Stimulated activated CD4-positive, alpha-beta T cell treated with anti-CD3 and anti-CD28 coated beads, Interleukin-2, amount 100 ng/mL, for 24 hours (primary cell): ENCODE measurements around the gene LTA4H.
A peak's percentile ranks its signal among the peaks of the same experiment; 100 is the strongest.

ENCODE experiments used
- DNase-seq, 2 donors: peaks; one replicate each; pipeline ENCODE4 v3.0.0-alpha.2; 2020

LTA4H gene

GRCh38 chr12:96033549-96034389, 1.6 kb downstream of the LTA4H start:
- no peak for DNase-seq

GRCh38 chr12:96029826-96030225, 5.6 kb downstream of the LTA4H start:
- no peak for DNase-seq

- no peak for DNase-seq
Observed at GRCh38 chr12:96028538-96028937, 6.8 kb downstream of the LTA4H start.

- no peak for DNase-seq
Observed at GRCh38 chr12:96026331-96026730, 9.1 kb downstream of the LTA4H start.

- DNase-seq: no peak
Observed at GRCh38 chr12:96025518-96025917, 9.9 kb downstream of the LTA4H start.

GRCh38 chr12:96020314-96021003, 14.9 kb downstream of the LTA4H start:
- no peak for DNase-seq

- no peak for DNase-seq
Observed at GRCh38 chr12:96015672-96016071, 19.7 kb downstream of the LTA4H start.

- DNase-seq: no peak
Observed at GRCh38 chr12:96014943-96015599, 20.3 kb downstream of the LTA4H start.

GRCh38 chr12:96007729-96008128, 27.7 kb downstream of the LTA4H start:
- DNase-seq: no peak

GRCh38 chr12:96006727-96007126, 28.7 kb downstream of the LTA4H start:
- DNase-seq: no peak

- DNase-seq: no peak
Observed at GRCh38 chr12:96000858-96001257, 34.5 kb downstream of the LTA4H start.

- DNase-seq: no peak
Observed at GRCh38 chr12:95999484-95999883, 35.9 kb downstream of the LTA4H start.

- DNase-seq: peak; percentile 24 to 35
Observed at GRCh38 chr12:95998611-95999286, 36.6 kb downstream of the LTA4H start.

GRCh38 chr12:95997911-95998510, 37.4 kb downstream of the LTA4H start:
- no peak for DNase-seq

- DNase-seq: no peak
Observed at GRCh38 chr12:95997276-95997675, 38.1 kb downstream of the LTA4H start.

GRCh38 chr12:95996034-95996658, 39.2 kb downstream of the LTA4H start, which contains the start of gene HAL:
HAL (minus strand) TSS chr12:95996344; CDS start chr12:95995910, 434 bp downstream.
- DNase-seq: no peak

GRCh38 chr12:95995238-95996031, 40.0 kb downstream of the LTA4H start:
- no peak for DNase-seq

- DNase-seq: no peak
Observed at GRCh38 chr12:95994476-95994875, 40.9 kb downstream of the LTA4H start.

- no peak for DNase-seq
Observed at GRCh38 chr12:95993907-95994306, 41.5 kb downstream of the LTA4H start.

GRCh38 chr12:95990136-95990535, 45.3 kb downstream of the LTA4H start:
- no peak for DNase-seq

GRCh38 chr12:95989504-95990123, 45.8 kb downstream of the LTA4H start:
- no peak for DNase-seq
